ENCODE measurements around the gene TSPAN12. TPM values are rescaled to one million over a fixed set of nuclear protein-coding genes. Genes with fewer than 3 reads are reported as not detected.

The TSPAN12 gene
- total and polyA plus RNA-seq, 2 of the 4 experiments (the other 2 are of a cell fraction): 0.36 to 0.72 TPM

- ATAC-seq (ENCODE audit: low read depth) (no peak), DNase-seq (no peak)
- Histone ChIP-seq H3K4ac (ENCODE audit: low read depth, low read length) (no peak overlapping the region), H2AK9ac (replicated peaks; ENCODE audit: low read depth, low read length, poor library complexity) (no peak overlapping the region), H3K18ac (ENCODE audit: low read depth, low read length) (no peak overlapping the region), H3K36me3 (ENCODE audit: control insufficient read depth, insufficient read depth, low read length) (no peaks in the 10 kb centered on the region), H4K8ac (ENCODE audit: low read depth in 2 of 2, low read length in 2 of 2) (no peak overlapping the region), H4K5ac (ENCODE audit: low read depth, low read length) (no peak overlapping the region), H4K20me1 (ENCODE audit: insufficient read depth, low read length) (no peaks in the 10 kb centered on the region), H3K9ac (ENCODE audit: low read depth, low read length) (no peak overlapping the region), H3K79me1 (ENCODE audit: low read depth in 1 of 2, low read length in 2 of 2) (no peaks in the 10 kb centered on the region), H2BK5ac (ENCODE audit: low read depth, low read length, poor library complexity, severe bottlenecking) (no peak overlapping the region), H2BK120ac (ENCODE audit: low read depth, low read length) (no peak overlapping the region), H3K27me3 (ENCODE audit: control insufficient read depth, insufficient read depth, low read length) (peaks cover 6% of the 10 kb centered on the region), H2AK5ac (ENCODE audit: low read depth, low read length) (no peak overlapping the region), H3K4me1 (ENCODE audit: control insufficient read depth, insufficient read depth, low read length) (no peaks in the 10 kb centered on the region), H2AFZ (replicated peaks; ENCODE audit: low read length, poor library complexity) (no peak overlapping the region), H3K9me1 (ENCODE audit: insufficient read depth, low read length) (no peaks in the 10 kb centered on the region), H3K4me2 (ENCODE audit: low read depth, low read length) (no peak overlapping the region), H2BK20ac (ENCODE audit: low read depth, low read length) (no peak overlapping the region), H3K56ac (ENCODE audit: extremely low read depth, insufficient read depth, low read length) (no peak overlapping the region), H3K4me3 (ENCODE audit: insufficient read depth, low read depth, low read length) (no peak overlapping the region), H3K27ac (ENCODE audit: insufficient read depth, low read length) (no peak overlapping the region), H3K9me3 (ENCODE audit: control insufficient read depth, insufficient read depth, low read length) (no peaks in the 10 kb centered on the region), H3K14ac (replicated peaks; ENCODE audit: low read depth, low read length) (no peak overlapping the region), H2BK15ac (ENCODE audit: low read depth, low read length) (no peak overlapping the region), H3K23ac (ENCODE audit: low read depth, low read length) (no peak overlapping the region), H4K91ac (ENCODE audit: insufficient read depth, low read depth, low read length) (no peak overlapping the region)
- ChIA-PET CTCF (no interaction called here), POLR2A (ENCODE audit: unreplicated experiment) (no interaction called here)
- no TSS peak for BruUV-seq (replicated peaks)
- 100% methylated on average over 1 of the region's 6 CpGs; no CpG with 5 or more reads in 1 of the 2 experiments for WGBS, 2 experiments (ENCODE audit: extremely low coverage in 2 of 2, insufficient read length in 1 of 2)
- TF ChIP-seq ELK1 (IDR thresholded peaks at IDR 0.05; ENCODE audit: borderline replicate concordance, low read depth, low read length): no peak
- no peak for TF ChIP-seq POLR2A (IDR thresholded peaks at IDR 0.05; ENCODE audit: low read depth, low read length)
- TF ChIP-seq RFX5 (IDR thresholded peaks at IDR 0.05; ENCODE audit: low read depth, low read length): no peak
- TF ChIP-seq RCOR1 (IDR thresholded peaks at IDR 0.05; ENCODE audit: insufficient replicate concordance, low read length): no peak
- no peak for TF ChIP-seq SMC3 (IDR thresholded peaks at IDR 0.05; ENCODE audit: low read depth, low read length)
- TF ChIP-seq MAZ (IDR thresholded peaks at IDR 0.05; ENCODE audit: borderline replicate concordance, low read depth, low read length): no peak
- no peak for TF ChIP-seq CHD1 (IDR thresholded peaks at IDR 0.05; ENCODE audit: low read depth, low read length)
- TF ChIP-seq CTCF (conservative IDR thresholded peaks at IDR 0.05; ENCODE audit: low read depth, low read length): no peak
- no peak for TF ChIP-seq CEBPB (IDR thresholded peaks at IDR 0.05; ENCODE audit: low read depth, low read length)
- dilution Hi-C loops (cut with HindIII; ENCODE audit: low sequenced_read_pairs, unreplicated experiment) (no loop called here), in situ Hi-C loops (cut with MboI; ENCODE audit: low sequenced_read_pairs) (no loop called here), intact Hi-C loops (cut with micrococcal nuclease) (no loop called here)
These were observed 6.4 kb upstream of the TSPAN12 start for GRCh38 chr7:120864141-120864900.
